Fibroblast of pulmonary artery (primary cell): ENCODE results near the gene TASOR2.

ENCODE experiments used
- DNase-seq: peaks from one replicate; pipeline ENCODE4 v3.0.0-alpha.2; 2010; ENCODE audit warnings: low read depth
- H3K4me3 ChIP-seq: replicated peaks from 2 replicates; pipeline ENCODE4 v1.5.1; 2011; ENCODE audit warnings: low read depth, mild to moderate bottlenecking, control low read depth, low read length, moderate library complexity
- CTCF ChIP-seq: IDR thresholded peaks from 2 replicates; pipeline ENCODE4 v1.5.1; 2011; ENCODE audit warnings: mild to moderate bottlenecking, control low read depth, low read length, inconsistent platforms; ENCODE audit errors: missing control alignments

Gene TASOR2

GRCh38 chr10:5648494-5649457 lies 35.9 kb upstream of the TASOR2 start:
- no peak for TF ChIP-seq CTCF
- H3K4me3 ChIP-seq, result no peak overlapping the region
- no peak for DNase-seq

GRCh38 chr10:5649746-5650145 lies 34.9 kb upstream of the TASOR2 start:
- DNase-seq, result no peak
- no peak overlapping the region for H3K4me3 ChIP-seq
- TF ChIP-seq CTCF, result no peak

- no peak for DNase-seq
- TF ChIP-seq CTCF, result no peak
- no peak overlapping the region for H3K4me3 ChIP-seq
These were observed 33.8 kb upstream of the TASOR2 start for GRCh38 chr10:5650664-5651387.

GRCh38 chr10:5651388-5651764 lies 33.3 kb upstream of the TASOR2 start:
- no peak for DNase-seq
- no peak overlapping the region for H3K4me3 ChIP-seq
- TF ChIP-seq CTCF, result no peak

GRCh38 chr10:5652746-5653145 lies 31.9 kb upstream of the TASOR2 start:
- no peak for TF ChIP-seq CTCF
- no peak for DNase-seq
- H3K4me3 ChIP-seq, result no peak overlapping the region

GRCh38 chr10:5654218-5654755 lies 30.4 kb upstream of the TASOR2 start:
- DNase-seq, result no peak
- no peak overlapping the region for H3K4me3 ChIP-seq
- TF ChIP-seq CTCF, result no peak
